CD4-positive, alpha-beta T cell treated with Interleukin-17A for 1 hour (primary cell): ENCODE results near the gene HAPSTR1.

Experiments used
- DNase-seq: peaks from one replicate; pipeline ENCODE4 v3.0.0-alpha.2; 2020

HAPSTR1 gene

DNA sequence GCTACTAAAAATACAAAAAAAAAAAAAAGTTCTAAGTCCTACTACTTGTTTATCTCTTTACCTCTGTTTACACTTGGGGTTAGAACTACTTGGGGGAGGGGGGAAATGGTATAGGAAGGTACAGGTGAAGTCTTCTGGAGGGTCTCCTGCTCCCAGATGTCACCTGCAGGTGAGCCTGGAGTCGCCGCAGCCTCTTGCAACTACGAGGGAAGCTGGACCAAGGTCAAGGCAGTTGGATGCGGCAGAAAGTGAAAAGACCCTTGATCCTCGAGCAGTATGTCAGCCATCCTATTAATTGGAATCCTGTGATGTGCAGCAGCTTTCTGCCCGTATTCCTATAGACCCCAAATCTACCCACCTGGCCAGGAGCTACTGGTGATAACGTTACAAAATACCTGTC lies 33.0 kb downstream of the HAPSTR1 start:
- DNase-seq, result no peak

- no peak for DNase-seq
These were observed 33.6 kb downstream of the HAPSTR1 start for GRCh38 chr16:9124908-9125584.

GRCh38 chr16:9125658-9126505 lies 34.4 kb downstream of the HAPSTR1 start:
- no peak for DNase-seq

DNA sequence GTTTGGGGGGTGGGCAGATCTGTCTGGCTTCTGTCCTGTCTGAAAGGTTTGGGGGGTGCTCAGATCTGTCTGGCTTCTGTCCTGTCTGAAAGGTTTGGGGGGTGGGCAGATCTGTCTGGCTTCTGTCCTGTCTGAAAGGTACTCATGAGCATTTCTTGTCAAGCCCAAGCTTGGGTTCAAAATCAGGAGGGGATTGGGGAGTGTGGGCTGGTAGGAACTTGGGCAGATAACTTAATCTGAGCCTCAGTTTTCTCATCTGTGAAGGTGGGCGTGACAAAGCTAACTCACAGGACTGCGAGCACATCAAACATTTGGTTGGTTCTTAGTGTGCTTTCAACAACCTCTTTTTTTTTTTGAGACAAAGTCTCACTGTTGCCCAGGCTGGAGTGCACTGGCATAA lies 35.2 kb downstream of the HAPSTR1 start:
- DNase-seq, result no peak

DNA sequence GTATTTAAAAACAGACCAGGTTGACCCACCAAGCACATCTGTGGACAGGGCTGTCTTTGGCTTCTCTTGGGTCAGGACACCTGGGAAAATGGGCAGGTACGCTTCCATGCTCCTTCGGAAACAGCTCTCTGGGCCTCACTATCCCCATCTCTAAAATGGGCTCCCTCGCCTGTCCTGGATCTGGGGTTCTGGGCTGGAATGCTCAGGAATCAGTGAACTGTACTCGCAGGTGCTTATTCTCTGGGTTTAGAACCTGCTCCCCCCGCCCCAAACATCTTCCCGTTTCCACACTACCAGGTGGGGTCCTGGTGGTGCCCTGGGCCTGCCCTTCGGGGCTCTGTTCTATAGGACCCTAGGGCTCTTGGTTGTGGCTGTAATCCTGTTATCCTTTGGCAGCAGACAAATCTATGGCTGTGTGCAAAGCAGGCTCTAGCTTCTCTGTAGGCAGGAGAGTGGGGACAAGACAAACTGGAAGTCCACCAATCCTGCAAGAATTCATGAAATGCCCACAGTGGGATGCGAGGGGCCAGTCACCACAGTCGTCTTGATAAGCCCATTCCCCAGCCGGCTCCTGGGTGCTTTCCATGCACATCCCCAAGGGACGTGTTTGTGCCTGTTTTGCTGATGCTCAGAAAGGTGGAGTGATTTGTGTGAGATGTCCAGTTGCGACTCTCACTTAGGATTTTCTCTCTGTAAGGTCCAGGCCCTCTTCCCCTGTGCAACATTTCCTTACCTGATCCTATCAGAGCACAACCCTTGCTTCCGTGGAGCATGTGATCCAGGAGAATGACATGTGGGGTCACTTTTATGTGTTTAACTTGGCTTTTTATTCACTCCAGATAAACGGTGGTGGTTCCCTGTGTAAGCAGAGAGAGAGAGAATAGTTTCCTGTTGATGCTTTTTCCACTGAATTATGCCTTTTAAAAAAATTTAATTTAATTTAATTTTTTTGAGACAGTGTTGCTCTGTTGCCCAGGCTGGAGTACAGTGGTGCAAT lies 37.2 kb downstream of the HAPSTR1 start:
- DNase-seq, result no peak

GRCh38 chr16:9134306-9134705 lies 42.9 kb downstream of the HAPSTR1 start:
- no peak for DNase-seq

DNA sequence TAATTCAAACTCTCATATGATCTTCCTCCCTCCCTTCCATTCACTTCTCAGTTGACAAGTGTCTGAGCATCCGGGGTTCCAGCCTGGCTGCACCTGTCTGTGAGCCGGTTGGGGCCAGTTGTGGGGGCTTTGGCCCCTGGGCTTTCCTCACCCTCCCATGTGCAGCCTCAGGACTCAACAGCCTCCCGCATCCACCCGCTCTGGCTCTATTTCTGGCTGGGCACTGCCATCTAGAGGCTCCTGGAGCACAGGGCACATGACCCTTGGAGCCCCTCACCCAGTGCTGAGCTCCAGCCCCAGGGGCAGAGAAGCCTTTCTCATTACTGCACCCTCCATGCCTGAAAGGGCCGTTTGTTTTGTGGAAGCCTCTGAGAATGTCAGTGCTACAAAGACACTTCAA lies 43.3 kb downstream of the HAPSTR1 start:
- DNase-seq, result peak; percentile 66

DNA sequence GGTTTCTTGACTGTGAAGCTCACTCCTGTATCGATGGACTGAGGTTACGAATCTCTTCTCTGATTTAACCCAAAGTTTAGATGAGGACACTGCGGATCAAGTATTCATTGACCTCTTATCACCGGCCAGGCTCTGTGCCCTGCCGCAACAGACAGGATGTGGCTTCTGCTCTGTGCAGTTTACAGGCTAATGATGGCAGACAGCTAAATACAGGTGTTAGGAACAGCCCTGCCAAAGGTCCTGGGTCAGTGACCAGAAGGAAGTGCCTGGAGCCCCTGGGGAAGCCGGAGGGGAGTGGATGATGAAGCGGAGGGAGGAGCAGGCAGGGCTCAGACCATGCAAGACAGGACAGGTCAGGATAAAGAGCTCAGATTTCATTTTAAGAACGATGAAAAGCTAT lies 44.4 kb downstream of the HAPSTR1 start:
- no peak for DNase-seq

- no peak for DNase-seq
These were observed 45.2 kb downstream of the HAPSTR1 start for GRCh38 chr16:9136596-9136995.

DNA sequence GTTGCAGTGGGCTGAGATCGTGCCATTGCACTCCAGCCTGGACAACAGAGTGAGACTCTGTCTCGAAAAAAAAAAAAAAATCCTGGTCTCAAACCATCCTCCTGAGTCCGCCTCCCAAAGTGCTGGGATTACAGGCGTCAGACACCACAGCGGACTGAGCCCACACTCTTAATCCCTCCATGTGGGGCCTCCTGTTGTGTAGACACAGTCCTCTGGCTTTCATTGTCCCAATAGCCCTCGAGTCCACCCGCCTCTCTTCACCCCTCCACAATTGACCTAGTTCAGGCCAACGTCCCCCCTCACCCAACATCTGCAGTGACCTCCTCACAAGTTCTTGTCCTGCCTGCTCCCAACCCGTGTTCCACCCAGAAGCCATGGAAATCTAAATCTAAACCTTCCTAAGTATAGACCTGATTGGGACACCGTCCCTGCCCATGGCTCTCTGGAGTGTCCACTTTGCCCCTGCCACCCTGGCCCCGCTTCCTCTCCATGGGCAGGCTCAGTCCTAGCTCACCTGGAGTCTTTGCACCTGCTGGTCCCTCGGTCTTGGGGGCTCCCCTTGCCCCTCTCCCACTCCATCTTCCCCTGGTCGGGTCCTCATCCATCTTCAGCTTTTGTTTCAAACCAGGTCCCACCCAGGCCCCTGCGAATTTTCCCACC lies 46.7 kb downstream of the HAPSTR1 start:
- DNase-seq, result no peak

DNA sequence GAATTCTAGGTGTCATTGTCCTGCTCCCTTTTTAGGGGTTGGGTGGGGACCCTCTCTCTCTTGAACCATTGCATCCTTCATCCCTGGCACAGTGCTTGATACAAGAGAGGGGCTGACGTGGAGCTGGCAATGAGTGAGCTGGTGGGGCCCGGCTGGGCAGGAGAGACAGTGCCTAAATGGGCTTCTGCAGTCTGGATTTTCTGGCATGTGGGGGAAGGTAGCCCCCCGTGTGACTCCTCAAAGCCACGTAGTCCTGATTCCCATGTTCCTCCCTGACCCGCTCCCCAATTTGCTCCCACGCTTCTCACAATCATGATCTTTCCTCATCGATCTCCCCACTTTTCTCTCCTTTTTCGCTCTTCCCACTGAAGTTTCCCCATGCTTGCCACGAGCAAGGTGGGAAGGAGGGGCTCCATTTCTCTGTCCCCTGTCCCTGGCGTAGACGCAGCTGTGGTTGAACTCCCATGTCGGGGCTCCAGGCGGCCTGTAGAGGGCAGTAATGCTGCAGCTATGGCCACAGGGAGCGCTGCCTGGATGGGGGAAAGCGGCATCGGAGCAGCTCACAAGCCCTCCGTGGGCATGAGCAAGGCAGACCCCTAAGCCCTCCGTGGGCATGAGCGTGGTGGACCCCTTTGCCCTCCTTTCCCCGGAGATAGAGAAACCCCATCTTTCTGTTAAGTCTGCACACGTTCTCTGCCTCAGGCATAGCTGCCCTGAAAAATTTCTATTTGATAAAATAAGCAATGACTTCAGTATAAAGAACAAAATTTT lies 47.5 kb downstream of the HAPSTR1 start:
- DNase-seq, result peak; percentile 64

DNA sequence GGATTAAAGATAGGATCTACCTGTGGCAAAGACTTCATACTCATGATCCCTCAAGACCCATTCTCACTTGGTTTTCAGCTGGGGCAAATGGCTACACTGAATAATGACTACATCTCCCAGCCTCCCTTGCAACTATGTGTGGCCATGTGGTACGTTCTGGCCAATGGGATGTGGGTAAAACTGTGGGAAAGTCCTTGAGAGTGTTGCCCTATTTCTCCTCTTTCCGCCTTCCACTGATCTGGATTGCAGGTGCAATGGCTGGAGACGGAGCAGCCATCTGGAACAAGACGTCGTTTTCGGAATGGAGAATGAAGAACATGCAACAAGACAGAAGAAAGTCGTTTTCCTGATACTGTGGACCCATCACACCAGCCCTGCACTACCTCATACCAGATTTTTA lies 48.5 kb downstream of the HAPSTR1 start:
- DNase-seq, result no peak
